ENCODE data around the gene DLGAP1. TPM values are rescaled to one million over a fixed set of nuclear protein-coding genes. Genes with fewer than 3 reads are reported as not detected.

Gene DLGAP1
- total and polyA plus RNA-seq, 10 donors: 0.11 to 6.0 (median 2.1) TPM

DNA sequence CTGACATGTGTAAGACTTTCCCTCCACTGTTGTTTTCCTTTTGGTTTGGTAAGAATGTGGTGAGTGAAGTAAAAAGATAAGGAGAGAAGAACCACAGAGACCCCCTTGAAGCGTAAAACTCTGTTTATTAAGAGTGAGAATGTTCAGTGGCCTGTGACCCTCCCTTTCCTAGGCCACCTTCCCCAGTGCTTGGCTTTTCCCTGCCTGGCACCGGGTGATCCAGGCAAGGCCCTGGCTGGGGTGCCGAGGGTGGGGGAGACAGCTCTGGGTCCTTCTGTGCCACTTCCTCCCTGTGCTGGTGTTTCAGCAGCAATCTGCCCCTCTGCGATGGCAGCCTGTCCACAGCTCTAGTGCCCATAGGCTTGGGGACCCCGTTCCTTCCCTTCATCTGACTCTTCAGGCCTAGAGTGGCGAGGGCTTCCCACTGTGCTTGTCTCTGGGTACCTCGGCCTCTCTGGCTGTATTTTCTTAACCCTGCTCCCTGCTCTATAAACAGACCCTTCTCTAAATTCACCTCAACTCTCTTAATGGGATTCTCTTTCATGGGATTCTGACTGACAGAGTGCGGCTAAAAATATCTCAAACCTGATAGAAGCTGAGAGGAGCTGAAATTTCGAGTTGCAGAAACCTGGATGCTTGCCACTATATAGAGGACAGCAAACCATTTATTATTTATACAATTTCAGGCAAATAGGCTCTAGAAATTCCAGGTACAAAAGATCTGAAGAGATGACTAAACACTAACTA, 461.0 kb downstream of the DLGAP1 start:
- Histone ChIP-seq H3K27ac (no peak overlapping the region), H3K4me3 (no peak overlapping the region), H3K9me3 (no peaks in the 10 kb centered on the region), H3K27me3 (replicated peaks in 1 of 7) (no peaks in the 10 kb centered on the region), H3K36me3 (no peaks in the 10 kb centered on the region), H3K4me1 (peaks cover 0 to 10% (median 0%) of the 10 kb centered on the region in 6 donors)
- TF ChIP-seq, protein P1, sequence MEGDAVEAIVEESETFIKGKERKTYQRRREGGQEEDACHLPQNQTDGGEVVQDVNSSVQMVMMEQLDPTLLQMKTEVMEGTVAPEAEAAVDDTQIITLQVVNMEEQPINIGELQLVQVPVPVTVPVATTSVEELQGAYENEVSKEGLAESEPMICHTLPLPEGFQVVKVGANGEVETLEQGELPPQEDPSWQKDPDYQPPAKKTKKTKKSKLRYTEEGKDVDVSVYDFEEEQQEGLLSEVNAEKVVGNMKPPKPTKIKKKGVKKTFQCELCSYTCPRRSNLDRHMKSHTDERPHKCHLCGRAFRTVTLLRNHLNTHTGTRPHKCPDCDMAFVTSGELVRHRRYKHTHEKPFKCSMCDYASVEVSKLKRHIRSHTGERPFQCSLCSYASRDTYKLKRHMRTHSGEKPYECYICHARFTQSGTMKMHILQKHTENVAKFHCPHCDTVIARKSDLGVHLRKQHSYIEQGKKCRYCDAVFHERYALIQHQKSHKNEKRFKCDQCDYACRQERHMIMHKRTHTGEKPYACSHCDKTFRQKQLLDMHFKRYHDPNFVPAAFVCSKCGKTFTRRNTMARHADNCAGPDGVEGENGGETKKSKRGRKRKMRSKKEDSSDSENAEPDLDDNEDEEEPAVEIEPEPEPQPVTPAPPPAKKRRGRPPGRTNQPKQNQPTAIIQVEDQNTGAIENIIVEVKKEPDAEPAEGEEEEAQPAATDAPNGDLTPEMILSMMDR (IDR thresholded peaks at IDR 0.05 in 8 of 11, conservative IDR thresholded peaks at IDR 0.05 in 3 of 11): no peak
- TF ChIP-seq POLR2A (IDR thresholded peaks at IDR 0.05) (no peak), POLR2AphosphoS5 (IDR thresholded peaks at IDR 0.05) (no peak)
- WGBS, 5 donors: 59 to 82% (median 75%) methylated on average over 9 of the region's 9 CpGs
- intact Hi-C loops (cut with DNase I; ENCODE audit: low total_unique reads): loop anchor here (5.0 kb wide), 1 partner anchor 222 kb away; no protein-coding TSS in a partner anchor
- DNase-seq: no peak

DNA sequence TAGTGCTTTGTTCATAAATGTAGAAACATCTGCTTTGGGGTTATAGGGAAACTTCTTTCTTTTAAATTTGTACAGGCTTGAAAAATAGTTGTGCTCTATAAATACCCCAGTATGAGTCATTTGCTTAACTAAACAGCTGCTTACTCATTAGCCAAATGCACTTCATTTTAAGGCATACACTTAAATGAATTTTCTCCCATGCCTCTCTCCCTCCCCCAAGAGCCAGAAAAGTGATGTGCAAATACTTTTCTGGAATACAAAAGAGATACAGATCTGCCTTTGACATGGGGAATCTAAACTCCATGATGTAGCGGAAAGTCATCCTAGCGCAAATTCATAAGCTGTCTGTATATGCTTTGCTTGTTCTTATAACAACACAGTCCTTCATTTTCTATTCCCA, 469.4 kb downstream of the DLGAP1 start:
- H3K36me3 ChIP-seq: no peaks in the 10 kb centered on the region
- H3K27ac ChIP-seq: no peak overlapping the region
- DNase-seq: no peak
- intact Hi-C loops (cut with DNase I; ENCODE audit: low total_unique reads): no loop called here
- no peaks in the 10 kb centered on the region for H3K27me3 ChIP-seq (replicated peaks in 1 of 7)
- no peak overlapping the region for H3K4me3 ChIP-seq
- TF ChIP-seq, protein P1 (IDR thresholded peaks at IDR 0.05 in 8 of 11, conservative IDR thresholded peaks at IDR 0.05 in 3 of 11): no peak
- no peak for TF ChIP-seq POLR2AphosphoS5 (IDR thresholded peaks at IDR 0.05)
- TF ChIP-seq POLR2A (IDR thresholded peaks at IDR 0.05): no peak
- H3K9me3 ChIP-seq: no peaks in the 10 kb centered on the region
- WGBS, 5 donors: 95 to 100% (median 98%) methylated on average over 2 of the region's 2 CpGs
- H3K4me1 ChIP-seq: peaks cover 0 to 6% (median 0%) of the 10 kb centered on the region in 6 donors

DNA sequence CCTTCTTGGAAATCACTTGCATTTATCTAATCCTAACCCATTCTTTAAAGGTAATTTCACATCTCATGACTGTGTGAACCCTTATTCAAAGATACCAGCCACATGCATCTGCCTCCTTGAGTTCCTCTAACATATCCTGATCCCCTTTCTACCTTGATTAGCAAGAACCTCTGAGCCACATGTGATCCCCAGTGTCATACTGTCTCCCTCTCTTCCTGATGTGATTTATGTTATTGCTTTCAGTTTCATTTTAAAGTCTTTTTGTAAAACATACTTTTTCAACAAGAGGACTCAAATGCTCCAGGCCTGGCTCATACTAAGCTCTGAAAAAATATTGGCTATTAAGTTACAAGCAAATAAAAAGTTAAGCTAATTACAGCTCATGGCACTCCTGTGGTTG, 470.1 kb downstream of the DLGAP1 start:
- H3K36me3 ChIP-seq: no peaks in the 10 kb centered on the region
- TF ChIP-seq, protein P1 (IDR thresholded peaks at IDR 0.05 in 8 of 11, conservative IDR thresholded peaks at IDR 0.05 in 3 of 11): no peak
- no peak for TF ChIP-seq POLR2A (IDR thresholded peaks at IDR 0.05)
- no peak for TF ChIP-seq POLR2AphosphoS5 (IDR thresholded peaks at IDR 0.05)
- peaks cover 0 to 6% (median 0%) of the 10 kb centered on the region in 6 donors for H3K4me1 ChIP-seq
- H3K4me3 ChIP-seq: no peak overlapping the region
- no peaks in the 10 kb centered on the region for H3K27me3 ChIP-seq (replicated peaks in 1 of 7)
- H3K9me3 ChIP-seq: peaks cover 0 to 6% (median 2%) of the 10 kb centered on the region in 8 donors
- H3K27ac ChIP-seq: no peak overlapping the region
- no peak for DNase-seq
- intact Hi-C loops (cut with DNase I; ENCODE audit: low total_unique reads): no loop called here

DNA sequence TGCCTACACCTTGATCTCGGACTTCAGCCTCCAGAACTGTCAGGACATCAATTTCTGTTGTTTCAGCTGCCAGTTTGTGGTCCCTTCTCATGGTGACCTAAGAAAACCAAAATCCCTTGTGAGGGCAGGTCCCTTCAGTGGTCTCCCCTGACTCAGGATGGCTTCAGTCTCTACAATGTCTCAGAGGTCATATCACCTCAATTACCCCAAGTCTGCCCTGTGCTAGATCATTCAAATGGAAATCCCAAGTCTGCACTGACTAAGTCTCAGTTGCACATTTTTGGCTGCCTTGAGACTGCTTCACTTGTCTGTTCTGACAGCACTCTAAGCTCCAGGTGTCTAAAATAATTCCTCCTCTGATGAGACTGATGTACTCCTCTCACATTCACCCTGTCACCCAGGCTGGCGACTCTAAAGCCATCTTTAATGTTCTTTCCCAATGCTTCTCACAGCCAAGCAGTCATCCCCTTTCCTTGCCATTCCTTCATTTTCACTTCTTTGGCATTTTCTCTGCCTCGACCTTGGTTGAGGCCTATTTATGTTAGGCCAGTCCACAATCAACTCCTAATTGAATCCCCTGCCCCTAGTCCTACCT, 470.8 kb downstream of the DLGAP1 start:
- WGBS, 5 donors: 75 to 85% (median 80%) methylated on average over 3 of the region's 3 CpGs
- Histone ChIP-seq H3K36me3 (no peaks in the 10 kb centered on the region), H3K9me3 (peaks cover 0 to 13% (median 8%) of the 10 kb centered on the region in 8 donors), H3K4me1 (peaks cover 0 to 6% (median 0%) of the 10 kb centered on the region in 6 donors), H3K27ac (no peak overlapping the region), H3K27me3 (replicated peaks in 1 of 7) (no peaks in the 10 kb centered on the region), H3K4me3 (no peak overlapping the region)
- DNase-seq: no peak
- intact Hi-C loops (cut with DNase I; ENCODE audit: low total_unique reads): no loop called here
- TF ChIP-seq, protein P1 (IDR thresholded peaks at IDR 0.05 in 8 of 11, conservative IDR thresholded peaks at IDR 0.05 in 3 of 11): no peak
- no peak for TF ChIP-seq POLR2A (IDR thresholded peaks at IDR 0.05)
- no peak for TF ChIP-seq POLR2AphosphoS5 (IDR thresholded peaks at IDR 0.05)

Measured in spleen (tissue), 11 donors.